ENCODE results near the gene RPL36.
A peak's percentile ranks its signal among the peaks of the same experiment; 100 is the strongest.

RPL36 gene

DNA sequence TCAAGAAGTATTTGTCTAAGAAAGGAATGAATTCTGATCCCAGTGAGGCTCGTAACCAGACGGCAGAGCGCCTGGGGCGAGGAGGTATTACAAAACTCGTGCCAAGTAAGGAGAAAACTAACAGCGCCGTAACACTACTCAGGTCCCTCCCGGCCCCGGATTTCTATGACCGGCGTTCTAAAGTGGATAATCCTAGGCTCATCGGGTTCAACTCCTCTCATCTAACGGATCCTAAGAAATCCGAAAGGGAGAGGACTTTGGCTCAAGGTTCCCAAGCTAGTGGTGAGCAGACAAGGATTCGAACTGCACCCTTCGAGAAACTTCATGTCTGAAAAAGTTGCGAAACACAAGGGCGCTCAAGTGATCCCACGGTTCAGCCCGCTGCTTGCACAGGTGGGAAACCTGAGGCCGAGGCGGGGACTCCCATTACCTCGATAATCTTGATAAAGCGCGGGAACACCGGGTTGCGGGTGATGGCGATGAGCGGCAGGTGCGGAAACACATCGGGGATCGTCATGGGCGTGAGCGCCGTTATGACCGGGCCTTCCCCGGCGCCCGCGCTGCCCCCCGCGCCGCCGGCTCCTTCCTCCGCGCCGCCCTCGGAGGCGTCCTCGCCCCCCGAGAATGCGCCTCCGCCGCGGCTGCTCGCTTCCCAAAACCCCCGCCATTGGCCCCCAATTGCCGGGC, 29.3 kb downstream of the RPL36 start:
- Histone ChIP-seq H2BK15ac (ENCODE audit: low read length) (no peak overlapping the region), H3K23ac (ENCODE audit: low read depth, low read length, poor library complexity) (peak overlapping the region; percentile 99), H3K27ac (replicated peaks; ENCODE audit: low read length) (peak overlapping the region; percentile 67), H2AK5ac (ENCODE audit: low read depth, low read length) (peak overlapping the region; percentile 44), H4K91ac (ENCODE audit: low read depth, low read length, poor library complexity) (no peak overlapping the region), H2BK12ac (ENCODE audit: low read length) (no peak overlapping the region), H3K9me3 (replicated peaks in 1 of 2; ENCODE audit: control insufficient read depth in 2 of 2, insufficient read depth in 1 of 2, low read depth in 1 of 2, low read length in 2 of 2) (no peaks in the 10 kb centered on the region), H2AFZ (ENCODE audit: low read length) (peak overlapping the region; percentile 93), H2BK120ac (ENCODE audit: low read depth, low read length) (no peak overlapping the region), H3K9ac (ENCODE audit: low read depth, low read length, poor library complexity) (peak overlapping the region; percentile 83), H3K14ac (ENCODE audit: low read length) (no peak overlapping the region), H3K4me2 (ENCODE audit: insufficient read depth, low read length, poor library complexity, severe bottlenecking) (peak overlapping the region; percentile 77), H3K18ac (ENCODE audit: low read length) (peak overlapping the region; percentile 78), H3K79me1 (ENCODE audit: low read depth, low read length) (peaks cover 9% of the 10 kb centered on the region), H3K36me3 (replicated peaks in 1 of 2; ENCODE audit: control insufficient read depth in 2 of 2, insufficient read depth in 2 of 2, low read length in 2 of 2) (peaks cover 5 to 25% of the 10 kb centered on the region in 2 donors), H2BK5ac (ENCODE audit: low read length) (peak overlapping the region; percentile 62), H3K27me3 (ENCODE audit: control insufficient read depth in 3 of 3, insufficient read depth in 3 of 3, low read depth in 1 of 3, low read length in 3 of 3) (no peaks in the 10 kb centered on the region), H3K4me1 (ENCODE audit: control insufficient read depth in 2 of 2, insufficient read depth in 1 of 2, low read depth in 1 of 2, low read length in 2 of 2) (peaks cover 5 to 9% of the 10 kb centered on the region in 2 donors), H4K8ac (ENCODE audit: low read depth, low read length) (no peak overlapping the region), H3K4me3 (ENCODE audit: low read length in 2 of 2) (peak overlapping the region; percentile 75 to 97), H3K4ac (ENCODE audit: low read length) (peak overlapping the region; percentile 42)
- DNase-seq (ENCODE audit: low spot score), result no peak
- no CpG with 5 or more reads among the region's 58 CpGs for WGBS, 2 donors (ENCODE audit: extremely low coverage in 2 of 2, insufficient read length in 2 of 2, insufficient replicate concordance in 1 of 2)

DNA sequence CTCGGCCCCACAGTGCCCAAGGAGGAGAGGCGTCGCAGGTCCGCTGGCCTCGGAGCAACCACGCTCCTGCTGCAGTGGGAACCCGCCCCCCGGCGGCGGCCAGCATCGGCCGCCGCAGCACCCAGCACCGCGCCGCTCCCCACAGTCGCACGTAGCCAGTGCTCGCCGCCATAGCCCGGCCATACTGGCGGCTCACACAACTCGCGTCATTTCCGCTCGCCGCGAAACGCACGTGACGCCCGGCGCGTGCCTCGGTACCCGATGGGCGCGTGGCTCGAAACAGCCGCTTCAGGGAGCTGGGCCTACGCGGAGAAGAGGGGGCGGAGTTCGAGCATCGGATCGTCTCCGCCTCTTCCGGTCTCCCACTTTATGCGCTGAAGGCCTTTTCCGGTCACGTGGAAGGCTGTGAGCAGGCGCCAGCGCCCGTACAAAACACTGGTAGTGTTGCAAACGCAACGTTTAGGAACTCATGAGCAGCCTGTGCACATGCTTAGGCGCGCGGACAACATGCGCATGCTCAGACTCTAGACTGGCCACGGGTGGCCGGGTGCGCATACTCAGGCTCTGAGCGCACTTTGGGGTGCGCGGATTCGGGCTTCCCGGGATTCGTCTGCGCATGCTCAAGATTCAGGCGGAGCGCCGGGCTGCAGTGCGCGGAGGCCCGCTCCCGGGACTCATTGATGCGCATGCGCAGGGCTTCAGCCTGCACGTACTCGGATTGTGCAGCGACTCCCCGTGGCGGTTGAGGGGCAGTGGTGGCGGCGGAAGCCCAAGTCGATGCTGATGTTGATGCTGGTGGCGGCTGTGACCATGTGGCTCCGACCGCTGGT, 30.1 kb downstream of the RPL36 start, which contains the start of the genes CATSPERD and LONP1:
TSS of gene CATSPERD (plus strand) at position 677 of the 830 bp plus-strand sequence. CDS start at position 778, 101 bp downstream.
TSS of gene LONP1 (minus strand) at position 186 of the 830 bp plus-strand sequence. CDS start at position 172, 14 bp downstream.
- Histone ChIP-seq H4K91ac (ENCODE audit: low read depth, low read length, poor library complexity) (no peak within 1 kb of the TSS), H2AK5ac (ENCODE audit: low read depth, low read length) (peak within 1 kb of the TSS; percentile 44), H3K4me3 (ENCODE audit: low read length in 2 of 2) (peak within 1 kb of the TSS; percentile 75 to 97), H2BK15ac (ENCODE audit: low read length) (no peak within 1 kb of the TSS), H4K8ac (ENCODE audit: low read depth, low read length) (peak within 1 kb of the TSS; percentile 96), H3K4me1 (ENCODE audit: control insufficient read depth in 2 of 2, insufficient read depth in 1 of 2, low read depth in 1 of 2, low read length in 2 of 2) (peaks cover 5 to 9% of the 10 kb centered on the region in 2 donors), H2BK12ac (ENCODE audit: low read length) (no peak within 1 kb of the TSS), H2BK5ac (ENCODE audit: low read length) (peak within 1 kb of the TSS; percentile 62), H3K4me2 (ENCODE audit: insufficient read depth, low read length, poor library complexity, severe bottlenecking) (peak within 1 kb of the TSS; percentile 77), H3K23ac (ENCODE audit: low read depth, low read length, poor library complexity) (peak within 1 kb of the TSS; percentile 99), H3K27ac (replicated peaks; ENCODE audit: low read length) (peak within 1 kb of the TSS; percentile 99), H3K14ac (ENCODE audit: low read length) (peak within 1 kb of the TSS; percentile 98), H2BK120ac (ENCODE audit: low read depth, low read length) (peak within 1 kb of the TSS; percentile 91), H3K36me3 (replicated peaks in 1 of 2; ENCODE audit: control insufficient read depth in 2 of 2, insufficient read depth in 2 of 2, low read length in 2 of 2) (peaks cover 5 to 21% of the 10 kb centered on the region in 2 donors), H2AFZ (ENCODE audit: low read length) (peak within 1 kb of the TSS; percentile 93), H3K18ac (ENCODE audit: low read length) (peak within 1 kb of the TSS; percentile 100), H3K9ac (ENCODE audit: low read depth, low read length, poor library complexity) (peak within 1 kb of the TSS; percentile 98), H3K27me3 (ENCODE audit: control insufficient read depth in 3 of 3, insufficient read depth in 3 of 3, low read depth in 1 of 3, low read length in 3 of 3) (no peaks in the 10 kb centered on the region), H3K4ac (ENCODE audit: low read length) (peak within 1 kb of the TSS; percentile 100), H3K79me1 (ENCODE audit: low read depth, low read length) (peaks cover 9% of the 10 kb centered on the region), H3K9me3 (replicated peaks in 1 of 2; ENCODE audit: control insufficient read depth in 2 of 2, insufficient read depth in 1 of 2, low read depth in 1 of 2, low read length in 2 of 2) (no peaks in the 10 kb centered on the region)
- WGBS, 2 donors (ENCODE audit: extremely low coverage in 2 of 2, insufficient read length in 2 of 2, insufficient replicate concordance in 1 of 2), result no CpG with 5 or more reads among the region's 90 CpGs
- peak; percentile 99 for DNase-seq (ENCODE audit: low spot score)

DNA sequence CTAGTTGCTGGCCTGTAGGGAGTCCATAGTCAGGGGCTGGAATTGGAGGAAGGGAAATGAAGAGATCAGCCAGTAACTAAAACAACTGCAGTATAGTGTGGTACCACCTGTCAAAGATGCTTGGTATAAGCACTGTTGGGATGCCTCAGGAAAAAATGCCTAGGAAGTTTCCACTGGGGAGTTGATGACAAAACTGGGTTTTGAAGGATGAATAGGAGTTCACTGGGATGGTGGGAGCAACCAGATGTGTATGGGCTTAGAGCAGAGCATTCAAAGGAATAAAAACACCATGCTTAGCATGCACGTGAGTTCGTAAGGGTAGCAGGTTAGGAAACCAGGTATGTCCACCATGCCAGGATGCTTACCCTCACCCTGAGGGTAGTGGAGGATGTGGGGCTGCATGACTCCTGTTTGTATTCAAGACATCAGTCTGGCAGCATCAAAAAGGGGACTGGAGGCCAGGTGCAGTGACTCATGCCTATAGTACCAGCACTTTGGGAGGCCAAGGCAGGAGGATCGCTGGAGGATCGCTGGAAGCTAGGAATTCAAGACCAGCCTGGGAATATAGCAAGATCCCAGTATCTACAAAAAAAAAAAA, 37.5 kb downstream of the RPL36 start:
- Histone ChIP-seq H3K4me3 (ENCODE audit: low read length in 2 of 2) (peak overlapping the region in 1 of 2 donors; percentile 3), H3K36me3 (replicated peaks in 1 of 2; ENCODE audit: control insufficient read depth in 2 of 2, insufficient read depth in 2 of 2, low read length in 2 of 2) (no peaks in the 10 kb centered on the region), H3K79me1 (ENCODE audit: low read depth, low read length) (no peaks in the 10 kb centered on the region), H4K8ac (ENCODE audit: low read depth, low read length) (no peak overlapping the region), H2BK15ac (ENCODE audit: low read length) (no peak overlapping the region), H3K14ac (ENCODE audit: low read length) (no peak overlapping the region), H2AK5ac (ENCODE audit: low read depth, low read length) (no peak overlapping the region), H4K91ac (ENCODE audit: low read depth, low read length, poor library complexity) (no peak overlapping the region), H2BK12ac (ENCODE audit: low read length) (no peak overlapping the region), H3K4me1 (ENCODE audit: control insufficient read depth in 2 of 2, insufficient read depth in 1 of 2, low read depth in 1 of 2, low read length in 2 of 2) (no peaks in the 10 kb centered on the region), H3K9ac (ENCODE audit: low read depth, low read length, poor library complexity) (no peak overlapping the region), H3K18ac (ENCODE audit: low read length) (no peak overlapping the region), H2BK5ac (ENCODE audit: low read length) (no peak overlapping the region), H2BK120ac (ENCODE audit: low read depth, low read length) (no peak overlapping the region), H3K4ac (ENCODE audit: low read length) (no peak overlapping the region), H3K23ac (ENCODE audit: low read depth, low read length, poor library complexity) (no peak overlapping the region), H3K4me2 (ENCODE audit: insufficient read depth, low read length, poor library complexity, severe bottlenecking) (no peak overlapping the region), H3K27me3 (ENCODE audit: control insufficient read depth in 3 of 3, insufficient read depth in 3 of 3, low read depth in 1 of 3, low read length in 3 of 3) (no peaks in the 10 kb centered on the region), H3K9me3 (replicated peaks in 1 of 2; ENCODE audit: control insufficient read depth in 2 of 2, insufficient read depth in 1 of 2, low read depth in 1 of 2, low read length in 2 of 2) (no peaks in the 10 kb centered on the region), H3K27ac (replicated peaks; ENCODE audit: low read length) (no peak overlapping the region), H2AFZ (ENCODE audit: low read length) (no peak overlapping the region)
- WGBS, 2 donors (ENCODE audit: extremely low coverage in 2 of 2, insufficient read length in 2 of 2, insufficient replicate concordance in 1 of 2), result no CpG with 5 or more reads among the region's 4 CpGs
- no peak for DNase-seq (ENCODE audit: low spot score)

Measured in neuronal stem cell (in vitro differentiated cells).